ENCODE measurements around the gene DYNLT4.
"Not testable (repeated sequence)": the region's sequence is repeated elsewhere in the genome, so short reads cannot be mapped to it uniquely, and the experiment has no call there.

DYNLT4 gene

GRCh38 chr1:44828841-44829440 is 21.8 kb upstream of the DYNLT4 start:
- no peak overlapping the region for H3K4me3 ChIP-seq (ENCODE audit: low read depth, low read length)

- H3K4me3 ChIP-seq (ENCODE audit: low read depth, low read length), result no peak overlapping the region
Observed at GRCh38 chr1:44828003-44828651, 21.0 kb upstream of the DYNLT4 start.

- H3K4me3 ChIP-seq (ENCODE audit: low read depth, low read length), result no peak overlapping the region
Observed at GRCh38 chr1:44827197-44828002, 20.2 kb upstream of the DYNLT4 start.

- H3K4me3 ChIP-seq (ENCODE audit: low read depth, low read length), result no peak overlapping the region
Observed at GRCh38 chr1:44826375-44827196, 19.4 kb upstream of the DYNLT4 start.

- H3K4me3 ChIP-seq (ENCODE audit: low read depth, low read length), result not testable (repeated sequence)
Observed at GRCh38 chr1:44824392-44824791, 17.2 kb upstream of the DYNLT4 start.

- no peak overlapping the region for H3K4me3 ChIP-seq (ENCODE audit: low read depth, low read length)
Observed at GRCh38 chr1:44822981-44823451, 15.9 kb upstream of the DYNLT4 start.

GRCh38 chr1:44822131-44822701 is 15.1 kb upstream of the DYNLT4 start:
- no peak overlapping the region for H3K4me3 ChIP-seq (ENCODE audit: low read depth, low read length)

- no peak overlapping the region for H3K4me3 ChIP-seq (ENCODE audit: low read depth, low read length)
Observed at GRCh38 chr1:44821240-44821715, 14.1 kb upstream of the DYNLT4 start.

GRCh38 chr1:44820328-44821239 is 13.4 kb upstream of the DYNLT4 start:
- H3K4me3 ChIP-seq (ENCODE audit: low read depth, low read length), result peak overlapping the region; percentile 33

- peak overlapping the region; percentile 33 for H3K4me3 ChIP-seq (ENCODE audit: low read depth, low read length)
Observed at GRCh38 chr1:44819608-44820327, 12.6 kb upstream of the DYNLT4 start.

GRCh38 chr1:44819196-44819607 is 12.1 kb upstream of the DYNLT4 start:
- H3K4me3 ChIP-seq (ENCODE audit: low read depth, low read length), result no peak overlapping the region

- H3K4me3 ChIP-seq (ENCODE audit: low read depth, low read length), result no peak overlapping the region
Observed at GRCh38 chr1:44817771-44818495, 10.8 kb upstream of the DYNLT4 start.

- H3K4me3 ChIP-seq (ENCODE audit: low read depth, low read length), result no peak overlapping the region
Observed at GRCh38 chr1:44817307-44817706, 10.2 kb upstream of the DYNLT4 start.

GRCh38 chr1:44815926-44816325 is 8.8 kb upstream of the DYNLT4 start:
- not testable (repeated sequence) for H3K4me3 ChIP-seq (ENCODE audit: low read depth, low read length)

- no peak overlapping the region for H3K4me3 ChIP-seq (ENCODE audit: low read depth, low read length)
Observed at GRCh38 chr1:44812822-44813543, 5.8 kb upstream of the DYNLT4 start.

- no peak overlapping the region for H3K4me3 ChIP-seq (ENCODE audit: low read depth, low read length)
Observed at GRCh38 chr1:44811234-44811633, 4.1 kb upstream of the DYNLT4 start.

- not testable (repeated sequence) for H3K4me3 ChIP-seq (ENCODE audit: low read depth, low read length)
Observed at GRCh38 chr1:44810762-44811105, 3.6 kb upstream of the DYNLT4 start.

Measured in iPS-11a (cell line).